Measurements from ENCODE around the gene CACNA1A.

Gene CACNA1A

GRCh38 chr19:13356686-13357280 lies 149.5 kb downstream of the CACNA1A start:
- no peak for DNase-seq

- no peak for DNase-seq
Measured at GRCh38 chr19:13356185-13356584, 150.1 kb downstream of the CACNA1A start.

- no peak for DNase-seq
Measured at GRCh38 chr19:13355356-13355755, 150.9 kb downstream of the CACNA1A start.

- no peak for DNase-seq
Measured at GRCh38 chr19:13353625-13354024, 152.7 kb downstream of the CACNA1A start.

- no peak for DNase-seq
Measured at GRCh38 chr19:13350759-13351158, 155.5 kb downstream of the CACNA1A start.

- no peak for DNase-seq
Measured at GRCh38 chr19:13350072-13350471, 156.2 kb downstream of the CACNA1A start.

- no peak for DNase-seq
Measured at GRCh38 chr19:13347367-13347766, 158.9 kb downstream of the CACNA1A start.

GRCh38 chr19:13343514-13343913 lies 162.8 kb downstream of the CACNA1A start:
- no peak for DNase-seq

GRCh38 chr19:13342672-13343071 lies 163.6 kb downstream of the CACNA1A start:
- DNase-seq: no peak

GRCh38 chr19:13339869-13340268 lies 166.4 kb downstream of the CACNA1A start:
- no peak for DNase-seq

GRCh38 chr19:13337181-13337580 lies 169.1 kb downstream of the CACNA1A start:
- DNase-seq: no peak

- DNase-seq: no peak
Measured at GRCh38 chr19:13334801-13335481, 171.3 kb downstream of the CACNA1A start.

GRCh38 chr19:13330285-13330684 lies 176.0 kb downstream of the CACNA1A start:
- DNase-seq: no peak

GRCh38 chr19:13329766-13330165 lies 176.5 kb downstream of the CACNA1A start:
- DNase-seq: no peak

- DNase-seq: no peak
Measured at GRCh38 chr19:13328241-13328640, 178.0 kb downstream of the CACNA1A start.

- DNase-seq: no peak
Measured at GRCh38 chr19:13319526-13319925, 186.8 kb downstream of the CACNA1A start.

GRCh38 chr19:13318190-13318589 lies 188.1 kb downstream of the CACNA1A start:
- no peak for DNase-seq

GRCh38 chr19:13315495-13315894 lies 190.8 kb downstream of the CACNA1A start:
- DNase-seq: no peak

- no peak for DNase-seq
Measured at GRCh38 chr19:13314761-13315160, 191.5 kb downstream of the CACNA1A start.

GRCh38 chr19:13313875-13314274 lies 192.4 kb downstream of the CACNA1A start:
- no peak for DNase-seq

GRCh38 chr19:13309864-13310263 lies 196.4 kb downstream of the CACNA1A start:
- DNase-seq: no peak

- no peak for DNase-seq
Measured at GRCh38 chr19:13303381-13304129, 202.7 kb downstream of the CACNA1A start.

- no peak for DNase-seq
Measured at GRCh38 chr19:13302526-13303270, 203.6 kb downstream of the CACNA1A start.

All from NCI-H510A (cell line).